Cardiac muscle cell (in vitro differentiated cells and primary cell): ENCODE measurements around the gene VPS54. TPM values are rescaled to one million over a fixed set of nuclear protein-coding genes. Genes with fewer than 3 reads are reported as not detected.
"Not testable (repeated sequence)": the region's sequence is repeated elsewhere in the genome, so short reads cannot be mapped to it uniquely, and the experiment has no call there.

Source experiments
- DNase-seq, 2 donors: peaks; one replicate each; pipeline versions ENCODE4 v3.0.0 to v3.0.0-alpha.2; 2010 to 2017; ENCODE audit warnings: low read depth in 1 of 2, low spot score in 1 of 2
- H3K27ac ChIP-seq: fragments of 200-600 bp; sonication (generic); 2 replicates; pipeline ENCODE4 v1.5.1; 2016
- H3K27me3 ChIP-seq: fragments of 200-600 bp; sonication (generic); 2 replicates; pipeline ENCODE4 v1.6.0; 2016; ENCODE audit warnings: control low read depth
- H3K36me3 ChIP-seq: fragments of 200-600 bp; sonication (generic); 2 replicates; pipeline ENCODE4 v1.5.1; 2016; ENCODE audit warnings: control low read depth
- H3K4me1 ChIP-seq: fragments of 200-600 bp; sonication (generic); 2 replicates; pipeline ENCODE4 v1.8.1; 2017; ENCODE audit warnings: low read depth, mild to moderate bottlenecking, mixed run types
- H3K4me3 ChIP-seq: fragments of 200-600 bp; sonication (generic); 2 replicates; pipeline ENCODE4 v1.5.1; 2016; ENCODE audit warnings: mild to moderate bottlenecking
- H3K9me3 ChIP-seq: fragments of 200-600 bp; sonication (generic); 2 replicates; pipeline ENCODE4 v1.5.1; 2017; ENCODE audit warnings: low read depth, mild to moderate bottlenecking, control low read depth
- CTCF ChIP-seq: IDR thresholded peaks from 2 replicates; pipeline ENCODE4 v1.5.1; 2012; ENCODE audit warnings: low read depth, mild to moderate bottlenecking, low read length
- polyA plus RNA-seq: library from polyadenylated mRNA; unstranded; fragments of >200 nt; fragmentation: Nextera tagmentation; extraction: Ambion mirVana; gene quantifications from 2 replicates; pipeline ENCODE4 v1.2.1, GENCODE V29; 2016
- total RNA-seq: library from RNA; depleted of rRNA; stranded (reverse); fragments of >200 nt; gene quantifications from 2 replicates; pipeline ENCODE4 v1.2.3, GENCODE V29; 2016

Gene VPS54
- total and polyA plus RNA-seq, 2 experiments from 2014 or later = 18.7 to 22.4 TPM

- TF ChIP-seq CTCF = no peak
- Histone ChIP-seq H3K4me3 (no peak overlapping the region), H3K9me3 (no peaks in the 10 kb centered on the region), H3K36me3 (no peaks in the 10 kb centered on the region), H3K27ac (no peak overlapping the region), H3K4me1 (no peaks in the 10 kb centered on the region), H3K27me3 (no peaks in the 10 kb centered on the region)
- no peak for DNase-seq
Observed at GRCh38 chr2:63993871-63994270, 25.4 kb downstream of the VPS54 start.

GRCh38 chr2:63993130-63993584, 26.1 kb downstream of the VPS54 start:
- not testable (repeated sequence) for H3K4me3 ChIP-seq, H3K9me3 ChIP-seq

GRCh38 chr2:63992061-63992685, 27.1 kb downstream of the VPS54 start:
- Histone ChIP-seq H3K27ac (no peak overlapping the region), H3K27me3 (no peaks in the 10 kb centered on the region), H3K36me3 (no peaks in the 10 kb centered on the region), H3K4me3 (no peak overlapping the region), H3K4me1 (no peaks in the 10 kb centered on the region), H3K9me3 (no peaks in the 10 kb centered on the region)
- TF ChIP-seq CTCF = no peak
- no peak for DNase-seq

More at GRCh38 chr2:63993130-63993584, 26.1 kb downstream of the VPS54 start:
- H3K27ac ChIP-seq, H3K36me3 ChIP-seq, H3K27me3 ChIP-seq, H3K4me1 ChIP-seq, DNase-seq: not testable (repeated sequence)

- H3K4me1 ChIP-seq, H3K27me3 ChIP-seq, DNase-seq, H3K9me3 ChIP-seq, H3K27ac ChIP-seq, H3K36me3 ChIP-seq, H3K4me3 ChIP-seq: not testable (repeated sequence)
Observed at GRCh38 chr2:63991173-63991999, 27.8 kb downstream of the VPS54 start.

- Histone ChIP-seq H3K9me3 (no peaks in the 10 kb centered on the region), H3K4me3 (no peak overlapping the region), H3K36me3 (no peaks in the 10 kb centered on the region), H3K27ac (no peak overlapping the region), H3K27me3 (no peaks in the 10 kb centered on the region), H3K4me1 (no peaks in the 10 kb centered on the region)
- no peak for DNase-seq
- no peak for TF ChIP-seq CTCF
Observed at GRCh38 chr2:63990072-63990471, 29.2 kb downstream of the VPS54 start.

- not testable (repeated sequence) for DNase-seq, H3K4me3 ChIP-seq, H3K9me3 ChIP-seq, H3K27me3 ChIP-seq, H3K36me3 ChIP-seq, H3K27ac ChIP-seq, H3K4me1 ChIP-seq
Observed at GRCh38 chr2:63988842-63989436, 30.3 kb downstream of the VPS54 start.
